Left renal pelvis (tissue), 4 donors: ENCODE results near the gene TOX4. TPM values are rescaled to one million over a fixed set of nuclear protein-coding genes. Genes with fewer than 3 reads are reported as not detected.
"Not testable (repeated sequence)": the region's sequence is repeated elsewhere in the genome, so short reads cannot be mapped to it uniquely, and the experiment has no call there.

Source experiments
- DNase-seq, 4 donors: peaks; one replicate each; pipeline ENCODE4 v3.0.0-alpha.2; 2013; ENCODE audit warnings: low read depth in 4 of 4, low spot score in 3 of 4
- polyA plus RNA-seq, 4 donors: library from polyadenylated mRNA; unstranded; fragments of 120-200 nt; gene quantifications; one replicate each; pipeline ENCODE4 v1.2.1, GENCODE V29; 2013; ENCODE audit not compliant: insufficient read length in 4 of 4

TOX4 gene
- polyA plus RNA-seq, 4 donors: 50.0 to 62.7 (median 59.5) TPM

DNA sequence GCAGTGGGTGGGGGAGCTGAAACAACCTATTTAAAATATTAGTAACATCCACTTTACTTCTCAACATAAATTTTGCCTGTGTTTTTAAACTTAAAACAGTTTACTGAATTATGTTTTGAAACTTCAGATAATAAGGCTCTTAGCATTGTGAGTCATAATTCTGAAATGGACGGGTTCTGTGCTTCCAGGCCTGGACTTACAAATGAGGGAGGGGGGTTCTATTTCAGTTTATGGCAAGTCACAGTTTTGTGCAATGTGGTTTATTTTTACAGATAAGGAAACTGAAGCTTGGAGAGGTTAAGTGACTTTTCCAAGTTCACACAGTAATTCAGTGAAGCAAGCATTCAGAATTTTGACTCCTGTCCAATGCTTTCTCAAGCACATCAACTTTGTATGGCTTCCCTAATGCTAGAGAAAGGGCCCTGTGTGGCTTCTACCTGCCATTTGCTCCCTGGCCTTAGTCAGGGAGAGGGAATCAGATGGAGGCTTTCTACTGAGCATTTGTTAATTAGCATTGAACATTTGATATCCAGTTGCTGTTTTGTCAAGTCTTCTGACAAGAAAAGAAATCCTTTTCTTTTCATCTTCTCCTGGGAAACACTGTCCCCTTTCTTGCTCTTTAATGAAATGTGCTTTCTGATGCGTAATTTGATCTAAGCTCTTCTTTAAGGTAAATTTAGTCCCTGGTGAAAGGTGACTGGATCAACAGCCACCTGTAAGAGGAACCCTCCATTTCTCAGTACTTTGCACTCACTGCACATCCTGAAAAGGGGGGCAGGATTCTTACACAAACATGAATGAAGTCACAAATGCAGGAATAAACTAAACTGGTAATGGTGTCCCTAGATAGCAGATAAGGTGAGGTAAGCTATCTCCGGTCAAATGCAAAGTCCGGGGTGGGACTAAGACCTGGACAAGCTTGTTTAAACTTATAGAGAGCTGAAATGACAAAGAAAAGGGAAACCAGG lies 51.7 kb downstream of the TOX4 start:
- DNase-seq: no peak

DNA sequence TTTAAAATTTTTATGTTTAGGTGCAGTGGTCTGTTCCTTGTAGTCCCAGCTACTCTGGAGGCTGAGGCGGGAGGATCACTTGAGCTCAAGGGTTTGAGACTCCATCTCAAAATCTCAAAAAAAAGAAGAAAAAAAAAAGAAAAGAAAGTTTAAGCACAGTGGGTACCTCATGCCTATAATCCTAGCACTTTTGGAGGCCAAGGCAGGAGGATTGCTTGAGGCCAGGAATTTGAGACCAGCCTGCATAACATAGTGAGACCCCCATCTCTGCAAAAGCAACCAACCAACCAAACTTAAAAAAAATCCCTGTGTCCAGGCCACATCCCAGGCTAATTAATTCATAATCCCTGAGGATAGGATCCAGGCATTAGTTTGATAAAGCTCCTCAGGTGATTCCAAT lies 52.5 kb downstream of the TOX4 start:
- DNase-seq: no peak

DNA sequence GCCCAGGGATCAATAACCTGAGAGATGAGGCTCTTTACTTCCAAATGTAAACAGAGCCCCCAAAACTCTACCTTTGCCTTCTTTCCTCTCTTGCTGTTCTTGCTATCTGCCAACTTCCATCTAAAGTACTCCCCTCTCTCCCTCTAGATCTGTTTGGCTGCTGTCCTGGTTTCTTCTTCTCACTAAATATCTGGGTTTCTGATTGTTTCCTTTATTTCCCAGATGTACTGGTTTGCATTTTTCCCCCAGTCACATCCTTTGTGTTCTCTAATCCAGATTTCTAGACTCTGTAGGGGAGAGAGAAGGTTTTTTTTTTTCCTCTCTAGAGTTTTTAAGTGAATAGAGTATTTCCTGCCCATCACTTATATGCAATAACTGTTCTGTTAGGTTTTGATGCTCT lies 56.3 kb downstream of the TOX4 start:
- no peak for DNase-seq

DNA sequence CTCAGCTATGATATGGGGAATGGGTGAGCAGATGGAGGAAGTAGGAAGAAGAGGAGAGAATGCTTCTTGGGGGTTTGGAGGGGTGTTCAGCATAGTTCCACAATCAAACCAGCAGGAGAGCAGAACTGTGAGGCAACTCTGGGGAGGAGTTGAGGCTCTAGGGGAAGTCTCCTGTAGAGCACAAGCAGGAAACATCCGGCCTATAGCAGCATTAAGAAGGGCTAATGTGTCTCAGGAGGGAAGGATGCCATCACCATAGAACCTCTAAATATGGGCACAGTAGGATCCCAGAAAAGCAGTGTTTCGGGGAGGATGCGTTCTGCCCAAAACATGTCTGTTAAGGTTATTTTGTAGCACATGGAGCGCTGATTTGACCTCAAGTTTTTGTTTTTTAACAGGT lies 57.6 kb downstream of the TOX4 start:
- no peak for DNase-seq

DNA sequence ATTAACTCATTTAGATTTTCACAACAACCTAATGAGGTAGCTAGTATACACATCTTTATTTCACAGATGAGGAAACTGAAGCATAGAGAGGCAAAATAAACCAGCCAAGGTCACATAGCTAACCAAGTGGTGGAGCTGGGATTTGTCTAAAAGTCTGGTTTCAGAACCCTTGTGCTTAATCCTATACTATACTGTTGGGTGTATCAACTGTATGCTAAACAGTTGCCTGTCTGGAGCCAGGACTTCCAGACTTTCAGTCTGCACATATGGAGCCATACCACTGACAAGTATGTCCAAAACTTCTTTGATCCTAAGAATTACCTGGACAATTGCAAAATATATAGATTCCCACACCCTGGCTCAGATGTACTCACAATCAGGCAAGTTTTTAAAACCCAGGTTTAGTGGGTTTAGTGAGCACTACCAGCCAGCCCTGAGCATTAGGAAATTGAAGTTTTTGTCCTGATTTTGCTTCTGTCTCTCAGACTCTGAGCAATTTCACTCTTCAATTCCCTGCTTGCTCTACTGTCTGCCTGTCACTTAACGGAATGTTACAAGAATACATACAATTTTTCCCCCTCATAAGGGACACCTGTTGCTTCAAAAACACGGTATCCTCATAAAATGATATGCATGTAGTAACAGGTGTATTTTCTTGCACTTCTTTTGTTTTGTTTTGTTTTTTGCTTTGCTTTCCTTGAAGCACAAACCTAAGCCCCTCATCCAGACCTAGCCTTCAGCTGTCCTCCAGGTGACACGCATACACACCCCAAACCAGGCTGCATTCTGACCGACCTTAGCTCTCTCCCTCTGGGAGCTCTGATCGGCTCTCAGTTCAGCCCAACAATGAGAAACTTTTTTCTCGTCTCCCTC lies 58.8 kb downstream of the TOX4 start:
- DNase-seq: no peak

DNA sequence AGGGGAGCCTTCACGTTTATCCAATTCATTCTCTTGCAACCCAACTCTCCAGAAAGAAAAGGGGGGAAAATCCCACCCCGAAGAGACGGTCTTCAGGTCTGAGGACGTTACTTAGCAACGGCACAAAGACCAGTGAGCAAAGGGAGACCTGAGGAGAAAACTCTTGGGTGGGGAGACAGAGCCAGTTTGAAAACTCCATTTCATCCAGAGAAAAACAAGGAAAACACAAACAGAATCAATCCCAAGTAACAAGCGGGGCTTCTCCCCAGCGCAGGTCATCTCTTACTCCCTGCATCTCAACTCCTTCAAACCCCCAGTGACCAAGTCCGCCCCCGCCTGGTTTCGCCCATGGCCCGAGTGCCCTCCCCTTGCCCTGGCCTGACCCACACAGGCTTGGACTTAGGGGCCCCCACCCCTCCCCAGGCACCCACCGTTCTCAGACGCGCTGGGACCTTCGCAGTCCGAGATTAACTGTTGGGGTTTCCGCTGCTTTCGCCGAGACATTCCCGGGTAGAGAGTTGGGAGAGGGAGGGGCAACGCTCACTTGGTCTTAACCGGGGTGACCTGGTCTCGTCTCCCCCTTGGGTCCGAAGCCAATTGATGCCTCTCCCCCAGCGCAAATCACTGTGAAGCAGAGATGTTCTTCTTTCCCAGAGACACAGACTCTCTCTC lies 59.6 kb downstream of the TOX4 start:
- DNase-seq: no peak

DNA sequence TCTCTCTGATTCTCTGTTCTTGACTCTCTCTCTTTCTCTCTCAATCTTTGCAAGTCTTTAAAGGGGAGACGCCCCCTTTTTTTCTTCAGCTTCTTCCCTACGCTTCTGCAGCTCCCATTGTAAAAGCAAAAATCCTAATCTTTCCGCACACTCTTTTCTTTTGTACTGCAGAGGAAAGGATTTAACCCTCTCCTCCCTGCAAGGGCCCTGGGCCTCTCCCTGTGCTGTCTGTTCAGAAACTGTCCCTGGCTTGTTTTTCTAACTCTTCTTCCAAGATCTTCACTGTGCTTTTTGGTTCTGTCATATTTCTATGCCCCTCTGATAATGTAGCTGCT lies 60.1 kb downstream of the TOX4 start:
- DNase-seq: no peak

DNA sequence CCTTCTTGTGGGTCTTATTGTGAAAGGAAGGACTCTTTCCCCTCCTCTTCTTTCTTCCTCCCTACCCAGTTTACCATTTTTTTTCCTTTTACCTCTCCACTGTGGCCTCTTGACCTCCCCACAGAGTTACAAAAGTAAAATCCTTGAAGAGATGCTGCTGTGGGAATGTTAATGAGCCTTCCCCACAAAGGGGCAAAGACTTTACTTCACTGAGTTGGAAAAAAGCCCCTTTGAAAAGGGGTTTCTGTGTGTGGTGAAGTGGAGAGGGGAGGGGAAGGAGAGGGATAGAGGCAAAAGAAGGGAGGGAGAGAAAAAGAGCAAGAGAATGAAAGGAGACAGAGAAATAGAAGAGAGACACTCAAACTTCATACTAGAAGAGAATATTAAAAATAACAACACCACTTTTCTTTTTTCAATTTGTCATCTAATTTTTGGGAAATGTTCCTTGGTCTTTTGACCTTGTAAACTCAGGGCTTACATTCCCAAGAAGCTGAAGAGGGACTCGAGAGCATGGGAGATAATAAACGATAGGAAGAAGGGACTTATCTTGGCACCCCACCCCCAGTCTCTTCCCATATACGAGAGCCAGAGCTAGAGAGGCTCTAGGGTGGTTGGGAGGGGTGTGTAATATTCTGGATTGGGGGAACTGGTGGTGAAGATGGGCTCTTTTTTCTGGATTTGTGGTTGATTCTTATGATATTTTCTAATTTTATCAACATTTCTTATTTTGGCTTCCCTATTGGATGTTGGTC lies 62.4 kb downstream of the TOX4 start:
- DNase-seq: no peak

DNA sequence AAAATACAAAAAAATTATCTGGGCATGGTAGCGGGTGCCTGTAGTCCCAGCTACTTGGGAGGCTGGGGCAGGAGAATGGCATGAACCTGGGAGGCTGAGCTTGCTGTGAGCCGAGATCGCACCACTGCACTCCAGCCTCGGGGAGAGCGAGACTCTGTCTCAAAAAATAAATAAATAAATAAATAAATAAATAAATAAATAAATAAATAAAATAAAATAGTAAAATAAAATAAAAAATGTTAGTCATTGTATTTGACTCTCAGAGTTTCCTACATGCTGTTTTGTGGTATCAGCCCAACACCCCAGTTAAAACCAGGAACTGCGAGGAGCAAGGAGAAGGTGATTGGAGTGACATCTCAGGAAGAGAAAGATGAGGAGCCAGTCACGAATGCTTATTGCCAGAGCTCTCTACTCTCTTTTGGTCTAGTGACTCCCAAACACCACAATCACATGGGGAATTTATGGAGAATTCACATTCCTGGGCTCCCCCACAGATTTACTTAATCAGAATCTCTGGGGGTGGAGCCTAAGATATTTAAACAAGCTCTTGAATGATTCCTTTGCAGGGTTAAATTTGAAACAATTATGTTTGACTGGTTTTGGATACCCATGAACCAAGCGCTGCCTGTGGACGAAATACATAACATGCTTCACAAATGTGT lies 64.5 kb downstream of the TOX4 start:
- no peak for DNase-seq

DNA sequence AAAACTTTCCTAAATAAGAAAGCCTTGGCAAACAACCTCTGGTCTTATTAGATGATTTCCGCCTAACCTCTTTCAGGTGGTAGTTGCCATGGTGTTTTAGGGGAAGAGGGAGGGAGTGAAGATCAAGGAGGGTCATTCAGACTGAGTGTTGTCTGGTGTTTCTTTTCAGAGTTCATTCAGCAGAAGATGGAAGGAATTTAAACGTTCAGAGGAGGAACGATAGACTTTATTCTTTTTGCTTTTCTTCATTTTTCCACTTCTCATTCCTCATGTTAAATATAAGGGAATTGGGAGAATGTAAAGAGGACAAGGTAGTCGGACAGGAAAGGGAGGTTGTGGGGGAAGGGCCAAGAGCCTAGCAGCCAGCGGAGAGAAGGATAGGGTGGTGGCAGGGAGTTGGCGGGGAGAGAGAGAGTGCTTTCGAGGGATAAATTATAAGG lies 66.5 kb downstream of the TOX4 start:
- no peak for DNase-seq

DNA sequence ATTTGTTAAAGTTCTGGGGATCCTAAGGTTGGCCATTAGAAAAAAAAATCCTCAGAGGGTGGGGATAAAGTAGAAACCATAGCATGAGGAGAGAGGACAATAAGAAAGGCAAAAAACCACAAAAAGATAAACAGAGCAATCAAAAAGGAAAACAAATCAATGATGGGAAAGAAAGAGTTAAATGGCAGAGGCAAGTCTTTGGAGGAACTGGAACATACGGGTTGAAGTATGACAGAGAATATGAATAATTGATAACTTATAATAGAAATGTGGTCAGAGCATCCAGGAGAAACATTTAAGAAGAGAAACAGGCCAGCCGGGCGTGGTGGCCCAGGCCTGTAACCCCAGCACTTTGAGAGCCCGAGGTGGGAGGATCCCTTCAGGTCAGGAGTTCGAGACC lies 67.0 kb downstream of the TOX4 start:
- DNase-seq: no peak

DNA sequence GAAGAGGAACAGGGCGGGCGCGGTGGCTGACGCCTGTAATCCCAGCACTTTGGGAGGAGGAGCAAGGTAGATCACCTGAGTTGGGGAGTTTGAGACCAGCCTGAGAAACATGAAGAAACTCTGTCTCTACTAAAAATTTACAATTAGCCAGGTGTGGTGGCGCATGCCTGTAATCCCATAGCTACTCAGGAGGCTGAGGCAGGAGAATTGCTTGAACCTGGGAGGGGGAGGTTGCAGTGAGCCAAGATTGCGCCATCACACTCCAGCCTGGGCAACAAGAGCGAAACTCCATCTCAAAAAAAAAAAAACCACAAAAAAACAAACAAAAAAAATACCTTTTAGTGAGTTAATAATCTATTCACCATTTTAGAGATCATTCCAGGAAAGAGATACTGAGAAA lies 67.6 kb downstream of the TOX4 start:
- DNase-seq: not testable (repeated sequence)

Other genes starting within 250 kb of the TOX4 start
- 1,000 to 10,000 TPM in 1 of 4 donors, 100 to 1,000 TPM in 3; 632 to 1,044 (median 906) TPM for gene HNRNPC, start 207.8 kb upstream of the TOX4 start, polyA plus RNA-seq
- under 1 TPM; 0.40 to 0.56 (median 0.52) TPM for gene RPGRIP1, start 197.1 kb upstream of the TOX4 start, polyA plus RNA-seq
- gene SUPT16H, start 93.2 kb upstream of the TOX4 start, polyA plus RNA-seq: 100 to 1,000 TPM; 111 to 158 (median 144) TPM
- 10 to 100 TPM; 62.1 to 78.4 (median 73.6) TPM for gene CHD8, start 21.1 kb upstream of the TOX4 start, polyA plus RNA-seq
- gene RAB2B, start 236 bp upstream of the TOX4 start, polyA plus RNA-seq: 10 to 100 TPM; 37.7 to 44.4 (median 39.2) TPM
- 100 to 1,000 TPM in 1 of 4 donors, 10 to 100 TPM in 3; 61.3 to 107 (median 84.3) TPM for gene METTL3, start 34.1 kb downstream of the TOX4 start, polyA plus RNA-seq
- gene SALL2, start 49.2 kb downstream of the TOX4 start, polyA plus RNA-seq: 10 to 100 TPM; 56.7 to 64.8 (median 60.1) TPM
- gene OR10G3, start 102.9 kb downstream of the TOX4 start, polyA plus RNA-seq: under 1 TPM in 1 of 4 donors, not detected in 3; 0.12 TPM
- gene OR10G2, start 157.7 kb downstream of the TOX4 start, polyA plus RNA-seq: not detected
- under 1 TPM in 1 of 4 donors, not detected in 3; 0.09 TPM for gene OR4E2, start 176.6 kb downstream of the TOX4 start, polyA plus RNA-seq
- under 1 TPM in 1 of 4 donors, not detected in 3; 0.09 TPM for gene OR4E1, start 196.6 kb downstream of the TOX4 start, polyA plus RNA-seq